WTC11 (cell line): ENCODE measurements around the gene TTN. TPM values are rescaled to one million over a fixed set of nuclear protein-coding genes. Genes with fewer than 3 reads are reported as not detected.

Experiments
- ATAC-seq: fragments of 200-7000 bp; cut with Tn5 transposase; 2 replicates; pipeline ENCODE4 v1.10.0; 2021; ENCODE audit warnings: mild to moderate bottlenecking, moderate library complexity
- CTCF ChIA-PET: fragments of 300-600 bp; sonication (Branson Sonifier 250); formaldehyde crosslinking; loops from one replicate; lab custom pipeline; 2021; ENCODE audit warnings: antibody characterized with exemption; lab: Charles Lee
- POLR2A ChIA-PET: fragments of 350-600 bp; sonication (Branson Sonifier 250); formaldehyde crosslinking; loops from one replicate; lab custom pipeline; 2021; ENCODE audit warnings: antibody characterized with exemption; lab: Charles Lee
- DNase-seq: peaks from one replicate; pipeline ENCODE4 v3.0.0; 2021; ENCODE audit warnings: low spot score
- H3K27ac Mint-ChIP-seq: 2 replicates; pipeline ENCODE4 v1.8.0; 2021; ENCODE audit warnings: mixed read lengths
- H3K27me3 Mint-ChIP-seq: 2 replicates; pipeline ENCODE4 v1.8.0; 2021; ENCODE audit warnings: low read depth, mild to moderate bottlenecking, moderate library complexity, mixed read lengths
- H3K36me3 Mint-ChIP-seq: 2 replicates; pipeline ENCODE4 v1.8.0; 2021; ENCODE audit warnings: mixed read lengths
- H3K4me1 Mint-ChIP-seq: 2 replicates; pipeline ENCODE4 v1.8.0; 2022; ENCODE audit warnings: mixed read lengths
- H3K4me3 Mint-ChIP-seq: 2 replicates; pipeline ENCODE4 v1.8.0; 2021; ENCODE audit warnings: mild to moderate bottlenecking, moderate library complexity, mixed read lengths
- H3K9me3 Mint-ChIP-seq: 2 replicates; pipeline ENCODE4 v1.8.0; 2021; ENCODE audit warnings: mixed read lengths
- ARID4B ChIP-seq: sonication (generic); formaldehyde crosslinking; IDR thresholded peaks from 2 replicates; pipeline ENCODE4 v1.8.0; 2023; ENCODE audit warnings: missing genetic modification reagents, mild to moderate bottlenecking, borderline replicate concordance
- ATF2 ChIP-seq: sonication (generic); formaldehyde crosslinking; IDR thresholded peaks from 2 replicates; pipeline ENCODE4 v1.8.1; 2022; ENCODE audit warnings: low read depth, missing genetic modification reagents, borderline replicate concordance
- CREM ChIP-seq: sonication (generic); formaldehyde crosslinking; IDR thresholded peaks from 2 replicates; pipeline ENCODE4 v1.8.1; 2022; ENCODE audit warnings: mild to moderate bottlenecking, missing genetic modification reagents, moderate library complexity
- CTCF ChIP-seq: fragments of 200-600 bp; IDR thresholded peaks from 2 replicates; pipeline ENCODE4 v1.8.0; 2022; ENCODE audit warnings: antibody characterized with exemption
- EMX1 ChIP-seq: fragments of 250-450 bp; sonication (Bioruptor Pico); IDR thresholded peaks from 2 replicates; pipeline ENCODE4 v1.8.0; 2021; ENCODE audit warnings: mild to moderate bottlenecking
- ERG ChIP-seq: fragments of 250-450 bp; sonication (Bioruptor Pico); IDR thresholded peaks from 2 replicates; pipeline ENCODE4 v1.8.0; 2021; ENCODE audit warnings: mild to moderate bottlenecking
- ESRRA ChIP-seq: sonication (generic); formaldehyde crosslinking; IDR thresholded peaks from 2 replicates; pipeline ENCODE4 v1.8.1; 2022; ENCODE audit warnings: mild to moderate bottlenecking, missing genetic modification reagents, borderline replicate concordance
- ETV6 ChIP-seq: sonication (generic); formaldehyde crosslinking; IDR thresholded peaks from 2 replicates; pipeline ENCODE4 v1.8.1; 2022; ENCODE audit warnings: mild to moderate bottlenecking, missing genetic modification reagents
- GRHL2 ChIP-seq: fragments of 250-450 bp; sonication (Bioruptor Pico); IDR thresholded peaks from 2 replicates; pipeline ENCODE4 v1.8.0; 2022; ENCODE audit warnings: mild to moderate bottlenecking, moderate library complexity; ENCODE audit not compliant: insufficient replicate concordance, severe bottlenecking
- IRF2 ChIP-seq: sonication (generic); formaldehyde crosslinking; IDR thresholded peaks from 2 replicates; pipeline ENCODE4 v1.8.0; 2022; ENCODE audit warnings: low read depth, missing genetic modification reagents, borderline replicate concordance
- NFATC4 ChIP-seq: fragments of 250-450 bp; sonication (Bioruptor Pico); IDR thresholded peaks from 2 replicates; pipeline ENCODE4 v1.9.0; 2021; ENCODE audit warnings: mild to moderate bottlenecking
- OVOL2 ChIP-seq: fragments of 250-450 bp; sonication (Bioruptor Pico); IDR thresholded peaks from 2 replicates; pipeline ENCODE4 v1.9.0; 2021; ENCODE audit warnings: mild to moderate bottlenecking, borderline replicate concordance
- SOX15 ChIP-seq: fragments of 250-450 bp; sonication (Bioruptor Pico); IDR thresholded peaks from 2 replicates; pipeline ENCODE4 v1.9.0; 2021; ENCODE audit warnings: mild to moderate bottlenecking
- SP1 ChIP-seq: sonication (generic); formaldehyde crosslinking; conservative IDR thresholded peaks from 2 replicates; pipeline ENCODE4 v1.8.1; 2022; ENCODE audit warnings: missing genetic modification reagents
- TCF7 ChIP-seq: sonication (generic); formaldehyde crosslinking; IDR thresholded peaks from 2 replicates; pipeline ENCODE4 v1.8.0; 2022; ENCODE audit warnings: mild to moderate bottlenecking, low read depth, missing genetic modification reagents, moderate library complexity
- USF2 ChIP-seq: sonication (generic); formaldehyde crosslinking; IDR thresholded peaks from 2 replicates; pipeline ENCODE4 v1.8.1; 2023; ENCODE audit warnings: mild to moderate bottlenecking, missing genetic modification reagents, moderate library complexity
- ZMAT4 ChIP-seq: fragments of 250-450 bp; sonication (Bioruptor Pico); IDR thresholded peaks from 2 replicates; pipeline ENCODE4 v1.9.0; 2021; ENCODE audit warnings: mild to moderate bottlenecking
- ZNF425 ChIP-seq: fragments of 250-450 bp; sonication (Bioruptor Pico); conservative IDR thresholded peaks from 2 replicates; pipeline ENCODE4 v1.9.0; 2021; ENCODE audit warnings: mild to moderate bottlenecking
- total RNA-seq: library from RNA; stranded (reverse); gene quantifications from 3 replicates; pipeline ENCODE4 v1.2.3, GENCODE V29; 2021

TTN gene
- total RNA-seq, 1 experiment from 2014 or later, result 4.7 TPM

GRCh38 chr2:178830451-178830850 is 23.2 kb upstream of the TTN start:
- ATAC-seq (peak; percentile 74), DNase-seq (no peak)
- ChIA-PET POLR2A (no interaction called here), CTCF (no interaction called here)
- Mint-ChIP-seq H3K4me3 (no peak overlapping the region), H3K27ac (no peak overlapping the region), H3K4me1 (peaks cover 13% of the 10 kb centered on the region), H3K9me3 (peaks cover 6% of the 10 kb centered on the region; the same call in 1 of the 2 replicates), H3K27me3 (no peaks in the 10 kb centered on the region), H3K36me3 (no peaks in the 10 kb centered on the region)
- no peak for TF ChIP-seq TCF7 (CRISPR knock-in tag)
- TF ChIP-seq ZMAT4 (CRISPR knock-in tag), result no peak
- TF ChIP-seq ATF2 (CRISPR knock-in tag), result no peak
- TF ChIP-seq NFATC4 (CRISPR knock-in tag), result no peak
- no peak for TF ChIP-seq ZNF425
- TF ChIP-seq SP1 (CRISPR knock-in tag), result no peak
- no peak for TF ChIP-seq SOX15 (CRISPR knock-in tag)
- no peak for TF ChIP-seq OVOL2 (CRISPR knock-in tag)
- TF ChIP-seq CREM, result no peak
- no peak for TF ChIP-seq ERG
- no peak for TF ChIP-seq ARID4B
- no peak for TF ChIP-seq EMX1 (CRISPR knock-in tag)
- TF ChIP-seq USF2 (CRISPR knock-in tag), result no peak
- TF ChIP-seq CTCF, result no peak
- no peak for TF ChIP-seq IRF2
- TF ChIP-seq ETV6 (CRISPR knock-in tag), result no peak
- no peak for TF ChIP-seq GRHL2 (CRISPR knock-in tag)
- no peak for TF ChIP-seq ESRRA
